ENCODE data around the gene STX5.

DNA sequence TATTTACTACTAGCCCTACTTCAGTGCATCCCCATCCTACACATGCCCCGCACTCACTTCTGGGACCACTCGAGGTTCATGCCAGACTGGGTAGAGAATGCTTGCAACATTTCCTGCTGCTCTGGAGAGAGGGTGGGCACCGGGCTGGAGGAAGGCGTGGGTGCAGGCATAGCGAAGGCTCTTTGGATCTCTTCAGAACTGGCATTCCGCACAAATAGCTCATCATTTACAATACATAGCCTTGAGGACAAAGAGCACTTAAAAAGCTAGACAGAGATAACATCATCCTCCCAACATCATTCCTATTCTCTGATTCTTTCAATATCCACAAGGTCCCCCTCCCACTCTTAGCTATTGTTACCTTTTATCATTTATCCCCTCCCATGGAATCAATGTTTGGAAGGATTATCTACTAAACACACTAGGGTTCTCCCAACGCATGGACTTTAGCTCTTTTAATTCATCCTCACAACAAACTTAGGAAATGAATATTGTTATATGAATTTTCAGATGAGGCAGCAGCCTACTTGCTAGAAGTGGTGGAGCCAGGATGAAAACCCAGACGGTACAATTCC lies 37.6 kb downstream of the STX5 start:
- TF ChIP-seq, protein P1, sequence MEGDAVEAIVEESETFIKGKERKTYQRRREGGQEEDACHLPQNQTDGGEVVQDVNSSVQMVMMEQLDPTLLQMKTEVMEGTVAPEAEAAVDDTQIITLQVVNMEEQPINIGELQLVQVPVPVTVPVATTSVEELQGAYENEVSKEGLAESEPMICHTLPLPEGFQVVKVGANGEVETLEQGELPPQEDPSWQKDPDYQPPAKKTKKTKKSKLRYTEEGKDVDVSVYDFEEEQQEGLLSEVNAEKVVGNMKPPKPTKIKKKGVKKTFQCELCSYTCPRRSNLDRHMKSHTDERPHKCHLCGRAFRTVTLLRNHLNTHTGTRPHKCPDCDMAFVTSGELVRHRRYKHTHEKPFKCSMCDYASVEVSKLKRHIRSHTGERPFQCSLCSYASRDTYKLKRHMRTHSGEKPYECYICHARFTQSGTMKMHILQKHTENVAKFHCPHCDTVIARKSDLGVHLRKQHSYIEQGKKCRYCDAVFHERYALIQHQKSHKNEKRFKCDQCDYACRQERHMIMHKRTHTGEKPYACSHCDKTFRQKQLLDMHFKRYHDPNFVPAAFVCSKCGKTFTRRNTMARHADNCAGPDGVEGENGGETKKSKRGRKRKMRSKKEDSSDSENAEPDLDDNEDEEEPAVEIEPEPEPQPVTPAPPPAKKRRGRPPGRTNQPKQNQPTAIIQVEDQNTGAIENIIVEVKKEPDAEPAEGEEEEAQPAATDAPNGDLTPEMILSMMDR (IDR thresholded peaks at IDR 0.05; ENCODE audit: low read depth, low read length, poor library complexity, severe bottlenecking): no peak
- no peak for TF ChIP-seq EZH2phosphoT487 (IDR thresholded peaks at IDR 0.05; ENCODE audit: borderline replicate concordance, low read length)
